Upper lobe of left lung (tissue), 6 donors: ENCODE results near the gene GNL3. TPM values are rescaled to one million over a fixed set of nuclear protein-coding genes. Genes with fewer than 3 reads are reported as not detected.

Source experiments
- ATAC-seq, 2 donors: fragments of 200-7000 bp; cut with Tn5 transposase; one replicate each; pipeline ENCODE4 v1.9.1; 2022; ENCODE audit warnings: mild to moderate bottlenecking in 2 of 2, moderate library complexity in 2 of 2; ENCODE audit not compliant: low FRiP score in 2 of 2
- DNase-seq, 2 donors: peaks; one replicate each; pipeline ENCODE4 v3.0.0-alpha.2; 2019 to 2020
- H3K27ac ChIP-seq, 4 donors: fragments of 200-600 bp; sonication (generic); one replicate each; pipeline ENCODE4 v1.5.1; 2016 to 2019
- H3K27me3 ChIP-seq, 4 donors: fragments of 200-600 bp; sonication (generic); one replicate each; pipeline ENCODE4 v1.5.1; 2017 to 2019
- H3K36me3 ChIP-seq, 4 donors: fragments of 200-600 bp; sonication (generic); one replicate each; pipeline ENCODE4 v1.5.1; 2016 to 2019
- H3K4me1 ChIP-seq, 4 donors: fragments of 200-600 bp; sonication (generic); one replicate each; pipeline ENCODE4 v1.5.1; 2018 to 2019
- H3K4me3 ChIP-seq, 4 donors: fragments of 200-600 bp; sonication (generic); one replicate each; pipeline ENCODE4 v1.5.1; 2017 to 2019; ENCODE audit warnings: mild to moderate bottlenecking in 2 of 4, moderate library complexity in 1 of 4
- H3K9me3 ChIP-seq, 4 donors: fragments of 200-600 bp; sonication (generic); one replicate each; pipeline ENCODE4 v1.5.1; 2018 to 2019
- EP300 ChIP-seq, 4 donors: sonication (generic); formaldehyde crosslinking; IDR thresholded peaks; one replicate each; pipeline ENCODE4 v1.5.1; 2017; ENCODE audit warnings: antibody characterized with exemption in 4 of 4, control low read depth in 2 of 4
- POLR2A ChIP-seq, 4 donors: fragments of 450-650 bp; IDR thresholded peaks; one replicate each; pipeline ENCODE4 v1.5.1; 2016 to 2017; ENCODE audit warnings: antibody characterized with exemption in 4 of 4, mild to moderate bottlenecking in 2 of 4
- POLR2AphosphoS5 ChIP-seq, 2 donors: sonication (generic); formaldehyde crosslinking; IDR thresholded peaks; one replicate each; pipeline ENCODE4 v1.5.1; 2017; ENCODE audit warnings: antibody characterized with exemption in 2 of 2
- WGBS, 2 donors: methylation state at CpG; one replicate each; pipeline ENCODE4 v1.1.5; 2017 to 2018; 5-methylcytosine and 5-hydroxymethylcytosine counted together
- total RNA-seq, 6 donors: library from RNA; depleted of rRNA in 4 of 6; stranded (reverse); fragments of >200 nt in 4 of 6; gene quantifications; one replicate each; pipeline versions ENCODE4 v1.1.0 to v1.2.1, GENCODE V29; 2016 to 2021
- TF ChIP-seq, protein P1 (sequence below), 6 experiments: fragments of 450-650 bp in 4 of 6; fragments of 200-600 bp in 2 of 6; sonication (generic) in 2 of 6; IDR thresholded peaks; one replicate each; pipeline ENCODE4 v1.5.1; 2016 to 2019; ENCODE audit warnings: antibody characterized with exemption in 6 of 6
- donor health status: DM: no; HTN: no; CAD: no; lungs with moderate emphysema.
- donor health status: DM: no; HTN: yes; CAD: no; lungs with severe emphysema.

The GNL3 gene
- total RNA-seq, 6 donors from 2014 or later = 12.0 to 93.3 (median 44.1) TPM

- Histone ChIP-seq H3K27me3 (no peaks in the 10 kb centered on the region), H3K9me3 (no peaks in the 10 kb centered on the region), H3K4me3 (no peak overlapping the region), H3K27ac (no peak overlapping the region), H3K4me1 (peaks cover 12 to 19% (median 14%) of the 10 kb centered on the region in 4 donors), H3K36me3 (peaks cover 0 to 40% (median 10%) of the 10 kb centered on the region in 4 donors)
- ATAC-seq = no peak
- TF ChIP-seq POLR2AphosphoS5 (IDR thresholded peaks at IDR 0.05) = no peak
- TF ChIP-seq EP300 (IDR thresholded peaks at IDR 0.05) = no peak
- no peak for TF ChIP-seq POLR2A (IDR thresholded peaks at IDR 0.05)
- TF ChIP-seq, protein P1, sequence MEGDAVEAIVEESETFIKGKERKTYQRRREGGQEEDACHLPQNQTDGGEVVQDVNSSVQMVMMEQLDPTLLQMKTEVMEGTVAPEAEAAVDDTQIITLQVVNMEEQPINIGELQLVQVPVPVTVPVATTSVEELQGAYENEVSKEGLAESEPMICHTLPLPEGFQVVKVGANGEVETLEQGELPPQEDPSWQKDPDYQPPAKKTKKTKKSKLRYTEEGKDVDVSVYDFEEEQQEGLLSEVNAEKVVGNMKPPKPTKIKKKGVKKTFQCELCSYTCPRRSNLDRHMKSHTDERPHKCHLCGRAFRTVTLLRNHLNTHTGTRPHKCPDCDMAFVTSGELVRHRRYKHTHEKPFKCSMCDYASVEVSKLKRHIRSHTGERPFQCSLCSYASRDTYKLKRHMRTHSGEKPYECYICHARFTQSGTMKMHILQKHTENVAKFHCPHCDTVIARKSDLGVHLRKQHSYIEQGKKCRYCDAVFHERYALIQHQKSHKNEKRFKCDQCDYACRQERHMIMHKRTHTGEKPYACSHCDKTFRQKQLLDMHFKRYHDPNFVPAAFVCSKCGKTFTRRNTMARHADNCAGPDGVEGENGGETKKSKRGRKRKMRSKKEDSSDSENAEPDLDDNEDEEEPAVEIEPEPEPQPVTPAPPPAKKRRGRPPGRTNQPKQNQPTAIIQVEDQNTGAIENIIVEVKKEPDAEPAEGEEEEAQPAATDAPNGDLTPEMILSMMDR (IDR thresholded peaks at IDR 0.05) = no peak
- DNase-seq = no peak
- WGBS, 2 donors = 78 to 84% methylated on average over 2 of the region's 2 CpGs
Measured at GRCh38 chr3:52710512-52710911, 24.7 kb downstream of the GNL3 start.

- Histone ChIP-seq H3K4me1 (peaks cover under 1 to 6% (median 2%) of the 10 kb centered on the region in 4 donors), H3K27ac (no peak overlapping the region), H3K4me3 (no peak overlapping the region), H3K36me3 (peaks cover 0 to 39% (median 10%) of the 10 kb centered on the region in 4 donors), H3K27me3 (no peaks in the 10 kb centered on the region), H3K9me3 (no peaks in the 10 kb centered on the region)
- no peak for TF ChIP-seq POLR2A (IDR thresholded peaks at IDR 0.05)
- WGBS, 2 donors = 94 to 96% methylated on average over 16 to 17 of the region's 17 CpGs
- no peak for ATAC-seq
- DNase-seq = no peak
Measured at GRCh38 chr3:52712291-52713212, 26.7 kb downstream of the GNL3 start.

DNA sequence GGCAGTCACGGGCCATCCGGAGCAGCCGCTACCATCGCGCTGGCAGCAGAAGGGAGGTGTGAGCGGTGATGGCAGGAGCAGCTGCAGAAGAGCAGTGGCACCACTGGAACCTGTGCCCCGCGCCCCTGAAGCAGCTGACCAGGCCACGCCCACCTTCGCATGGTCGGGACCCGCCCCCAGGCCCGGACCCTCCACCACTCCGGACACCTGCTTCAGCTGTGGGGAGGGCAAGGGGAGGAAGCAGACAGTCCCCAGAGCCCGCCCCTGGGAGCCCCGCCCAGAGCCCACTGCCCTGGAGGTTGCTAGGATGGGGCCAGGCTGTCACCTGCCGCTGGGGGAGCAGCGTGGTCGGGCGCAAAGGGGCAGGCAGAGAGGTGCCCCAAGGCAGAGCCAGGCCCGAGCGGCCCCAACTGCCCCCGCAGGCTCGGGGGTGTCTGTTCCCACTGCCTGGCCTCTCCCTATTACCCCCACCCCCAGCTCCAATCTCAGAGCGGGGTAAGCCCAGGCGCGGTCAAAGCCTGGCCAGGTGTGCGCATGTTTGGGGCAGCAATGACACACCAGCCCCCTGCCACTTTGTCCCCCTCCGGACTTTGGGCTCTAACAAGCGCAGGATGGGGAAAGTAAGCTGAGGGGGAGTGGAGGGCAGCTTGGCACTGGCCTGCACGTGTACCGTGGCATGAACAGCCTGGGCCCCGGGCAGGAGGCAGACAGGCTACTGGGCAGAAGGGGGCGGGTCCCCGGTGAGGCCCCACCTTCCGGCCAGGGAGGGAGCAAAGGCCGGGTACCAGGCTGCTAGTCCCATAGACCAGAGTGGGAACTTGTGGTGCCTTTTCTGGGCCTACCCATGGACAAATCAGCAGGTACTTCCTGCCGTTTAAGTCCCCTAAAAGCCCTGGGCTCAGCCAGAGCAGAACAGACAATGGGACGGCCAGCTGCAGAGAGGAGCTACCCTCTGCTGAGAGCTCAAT, 28.8 kb downstream of the GNL3 start:
- Histone ChIP-seq H3K9me3 (no peaks in the 10 kb centered on the region), H3K4me1 (no peaks in the 10 kb centered on the region), H3K4me3 (no peak overlapping the region), H3K27me3 (no peaks in the 10 kb centered on the region), H3K36me3 (peaks cover 0 to 22% (median 4%) of the 10 kb centered on the region in 4 donors), H3K27ac (no peak overlapping the region)
- peak in 1 of 2 donors; percentile 50 for ATAC-seq
- peak in 1 of 2 donors; percentile 77 for DNase-seq
- 60 to 86% methylated on average over 8 to 26 of the region's 39 CpGs for WGBS, 2 donors
- TF ChIP-seq, protein P1 (IDR thresholded peaks at IDR 0.05) = no peak

- H3K27me3 ChIP-seq = no peaks in the 10 kb centered on the region
Measured at GRCh38 chr3:52715714-52716305, 30.0 kb downstream of the GNL3 start.

More at GRCh38 chr3:52715714-52716305, 30.0 kb downstream of the GNL3 start:
- Histone ChIP-seq H3K4me1 (peaks cover 0 to 11% (median 6%) of the 10 kb centered on the region in 4 donors), H3K27ac (no peak overlapping the region), H3K9me3 (no peaks in the 10 kb centered on the region), H3K36me3 (peaks cover 0 to 14% (median 3%) of the 10 kb centered on the region in 4 donors), H3K4me3 (no peak overlapping the region)
- peak in 1 of 2 donors; percentile 66 for DNase-seq
- 91 to 96% methylated on average over 11 of the region's 11 CpGs for WGBS, 2 donors
- no peak for ATAC-seq
- no peak for TF ChIP-seq POLR2AphosphoS5 (IDR thresholded peaks at IDR 0.05)
- no peak for TF ChIP-seq POLR2A (IDR thresholded peaks at IDR 0.05)
- TF ChIP-seq, protein P1 (IDR thresholded peaks at IDR 0.05) = no peak
- TF ChIP-seq EP300 (IDR thresholded peaks at IDR 0.05) = no peak
